OCI-LY3 (cell line): ENCODE results near the gene ATP8B1.

Source experiments
- EZH2phosphoT487 ChIP-seq: fragments of 200-600 bp; shearing (Covaris generic); IDR thresholded peaks from 2 replicates; pipeline ENCODE4 v1.6.1; 2018; ENCODE audit warnings: antibody characterized with exemption, mixed run types, low read depth
- TF ChIP-seq, protein P1 (sequence below): fragments of 200-600, 300-600 bp; sonication (generic); IDR thresholded peaks from 2 replicates; pipeline ENCODE4 v1.5.1; 2014; ENCODE audit warnings: antibody characterized with exemption, low read length, low read depth

DNA sequence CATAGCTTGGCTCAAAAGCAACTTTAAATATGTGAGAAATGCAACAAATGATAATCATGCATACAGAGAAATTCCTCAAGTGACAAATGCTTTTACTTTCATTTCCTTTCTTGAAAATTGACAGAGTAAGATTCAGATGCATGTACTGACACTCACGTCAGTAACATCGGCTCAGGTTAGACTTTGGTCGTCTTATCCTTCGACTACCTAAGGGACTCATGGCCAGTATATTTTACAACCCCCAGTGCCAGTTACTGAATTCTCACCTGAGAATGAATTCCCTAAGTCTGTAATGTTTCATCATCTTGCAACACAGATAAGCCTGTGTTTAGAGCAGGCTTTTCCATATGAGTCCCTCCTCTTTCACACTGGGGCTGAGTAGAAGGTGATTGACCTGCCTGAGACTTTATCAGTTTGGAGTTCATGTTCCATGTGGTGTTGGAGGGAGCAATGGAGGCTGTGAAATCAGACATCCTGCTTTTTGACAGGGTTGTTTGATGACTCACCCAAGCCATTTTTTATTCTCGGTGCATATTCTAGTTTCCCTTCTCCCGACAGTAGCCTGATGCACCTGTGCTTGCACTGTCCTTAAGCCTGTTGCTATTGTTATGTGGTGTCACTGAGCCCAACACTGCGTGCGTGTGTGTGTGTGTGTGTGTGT is 30.5 kb upstream of the ATP8B1 start:
- TF ChIP-seq EZH2phosphoT487 = no peak
- TF ChIP-seq, protein P1, sequence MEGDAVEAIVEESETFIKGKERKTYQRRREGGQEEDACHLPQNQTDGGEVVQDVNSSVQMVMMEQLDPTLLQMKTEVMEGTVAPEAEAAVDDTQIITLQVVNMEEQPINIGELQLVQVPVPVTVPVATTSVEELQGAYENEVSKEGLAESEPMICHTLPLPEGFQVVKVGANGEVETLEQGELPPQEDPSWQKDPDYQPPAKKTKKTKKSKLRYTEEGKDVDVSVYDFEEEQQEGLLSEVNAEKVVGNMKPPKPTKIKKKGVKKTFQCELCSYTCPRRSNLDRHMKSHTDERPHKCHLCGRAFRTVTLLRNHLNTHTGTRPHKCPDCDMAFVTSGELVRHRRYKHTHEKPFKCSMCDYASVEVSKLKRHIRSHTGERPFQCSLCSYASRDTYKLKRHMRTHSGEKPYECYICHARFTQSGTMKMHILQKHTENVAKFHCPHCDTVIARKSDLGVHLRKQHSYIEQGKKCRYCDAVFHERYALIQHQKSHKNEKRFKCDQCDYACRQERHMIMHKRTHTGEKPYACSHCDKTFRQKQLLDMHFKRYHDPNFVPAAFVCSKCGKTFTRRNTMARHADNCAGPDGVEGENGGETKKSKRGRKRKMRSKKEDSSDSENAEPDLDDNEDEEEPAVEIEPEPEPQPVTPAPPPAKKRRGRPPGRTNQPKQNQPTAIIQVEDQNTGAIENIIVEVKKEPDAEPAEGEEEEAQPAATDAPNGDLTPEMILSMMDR = no peak
